NB4 (cell line): ENCODE results near the gene KIF5C.

Source experiments
- DNase-seq: peaks from one replicate; pipeline ENCODE4 v3.0.0; 2010; ENCODE audit warnings: low read depth
- H3K4me3 ChIP-seq: one replicate; pipeline ENCODE4 v1.5.1; 2011; ENCODE audit warnings: mild to moderate bottlenecking, low read depth, low read length, moderate library complexity
- CTCF ChIP-seq: IDR thresholded peaks from one replicate; pipeline ENCODE4 v1.5.1; 2012; ENCODE audit warnings: low read depth, low read length
- MAX ChIP-seq: IDR thresholded peaks from 2 replicates; pipeline ENCODE4 v1.6.1; 2011; ENCODE audit warnings: low read depth, low read length
- MYC ChIP-seq: IDR thresholded peaks from 2 replicates; pipeline ENCODE4 v1.6.1; 2011; ENCODE audit warnings: low read depth, low read length
- POLR2A ChIP-seq: IDR thresholded peaks from 2 replicates; pipeline ENCODE4 v1.6.1; 2011; ENCODE audit warnings: mild to moderate bottlenecking; ENCODE audit not compliant: insufficient read length; ENCODE audit errors: extremely low read depth

The KIF5C gene

GRCh38 chr2:148984449-148984848, 109.4 kb downstream of the KIF5C start:
- H3K4me3 ChIP-seq, result no peak overlapping the region
- no peak for DNase-seq
- TF ChIP-seq CTCF (no peak), POLR2A (no peak), MAX (no peak), MYC (no peak)

GRCh38 chr2:148987286-148987685, 112.3 kb downstream of the KIF5C start:
- H3K4me3 ChIP-seq, result no peak overlapping the region
- TF ChIP-seq POLR2A (no peak), CTCF (no peak), MAX (no peak), MYC (no peak)
- peak; percentile 66 for DNase-seq

- no peak overlapping the region for H3K4me3 ChIP-seq
- TF ChIP-seq POLR2A (no peak), MAX (no peak), MYC (no peak), CTCF (no peak)
Observed at GRCh38 chr2:148988337-148988736, 113.3 kb downstream of the KIF5C start.

GRCh38 chr2:148989882-148990493, 115.0 kb downstream of the KIF5C start:
- H3K4me3 ChIP-seq, result no peak overlapping the region
- TF ChIP-seq MYC, result no peak
- TF ChIP-seq CTCF, result peak; percentile 70
- peak; percentile 87 for DNase-seq

More at GRCh38 chr2:148988337-148988736, 113.3 kb downstream of the KIF5C start:
- no peak for DNase-seq

GRCh38 chr2:148990968-148991367, 115.9 kb downstream of the KIF5C start:
- no peak overlapping the region for H3K4me3 ChIP-seq
- TF ChIP-seq POLR2A (no peak), MAX (no peak), MYC (no peak), CTCF (no peak)
- no peak for DNase-seq

- TF ChIP-seq MAX (no peak), MYC (no peak), POLR2A (no peak), CTCF (no peak)
- no peak for DNase-seq
Observed at GRCh38 chr2:148992448-148992847, 117.4 kb downstream of the KIF5C start.

More at GRCh38 chr2:148992448-148992847, 117.4 kb downstream of the KIF5C start:
- H3K4me3 ChIP-seq, result no peak overlapping the region
